Ectodermal cell (in vitro differentiated cells): ENCODE results near the gene BRAF.
"Not testable (repeated sequence)": the region's sequence is repeated elsewhere in the genome, so short reads cannot be mapped to it uniquely, and the experiment has no call there.

Experiments used
- H3K27ac ChIP-seq: 2 replicates; pipeline ENCODE4 v1.7.0; 2013; ENCODE audit warnings: mild to moderate bottlenecking, low read depth, low read length; ENCODE audit not compliant: insufficient read depth, poor library complexity, severe bottlenecking
- H3K27me3 ChIP-seq: 2 replicates; pipeline ENCODE4 v1.7.0; 2013; ENCODE audit warnings: mild to moderate bottlenecking, low read length; ENCODE audit not compliant: insufficient read depth, control insufficient read depth, poor library complexity, severe bottlenecking
- H3K36me3 ChIP-seq: one replicate; pipeline ENCODE4 v1.7.0; 2013; ENCODE audit warnings: low read length; ENCODE audit not compliant: control insufficient read depth, insufficient read depth
- H3K4me1 ChIP-seq: one replicate; pipeline ENCODE4 v1.7.0; 2013; ENCODE audit warnings: low read length; ENCODE audit not compliant: control insufficient read depth, insufficient read depth
- H3K4me3 ChIP-seq: 2 replicates; pipeline ENCODE4 v1.7.0; 2013; ENCODE audit warnings: low read depth, low read length, control low read depth; ENCODE audit not compliant: insufficient read depth
- H3K9me3 ChIP-seq: 2 replicates; pipeline ENCODE4 v1.7.0; 2013; ENCODE audit warnings: mild to moderate bottlenecking, low read length, moderate library complexity; ENCODE audit not compliant: control insufficient read depth
- WGBS, 2 experiments: methylation state at CpG; one replicate each; pipeline ENCODE4 v1.1.7; 2013; ENCODE audit warnings: missing lambda C conversion rate in 2 of 2; 5-methylcytosine and 5-hydroxymethylcytosine counted together

Gene BRAF

DNA sequence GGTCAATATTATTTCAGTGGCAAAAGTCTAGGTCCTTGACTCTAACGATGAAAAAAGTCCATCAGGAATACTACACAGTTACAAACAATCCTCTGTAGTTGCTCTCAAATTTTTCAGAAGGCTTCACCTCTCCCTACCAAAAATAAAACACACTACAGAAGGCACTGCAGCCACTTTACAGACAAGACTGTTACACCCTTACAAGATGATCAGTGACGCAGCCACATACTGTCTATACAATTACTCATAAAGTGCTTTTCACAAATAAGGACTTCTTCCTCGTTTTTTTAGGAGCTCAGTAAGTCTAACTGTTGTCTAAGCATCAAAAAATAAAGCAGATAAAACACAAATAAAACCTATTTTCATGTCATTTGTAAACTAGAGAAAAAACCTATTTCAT lies 201.2 kb downstream of the BRAF start:
- Histone ChIP-seq H3K9me3 (no peaks in the 10 kb centered on the region), H3K4me1 (no peaks in the 10 kb centered on the region), H3K27ac (no peak overlapping the region), H3K4me3 (no peak overlapping the region), H3K36me3 (no peaks in the 10 kb centered on the region), H3K27me3 (no peaks in the 10 kb centered on the region)
- 95 to 97% methylated on average over 3 of the region's 3 CpGs for WGBS, 2 experiments

GRCh38 chr7:140723006-140723405 lies 201.7 kb downstream of the BRAF start:
- Histone ChIP-seq H3K27me3 (no peaks in the 10 kb centered on the region), H3K27ac (no peak overlapping the region), H3K9me3 (no peaks in the 10 kb centered on the region), H3K4me3 (no peak overlapping the region), H3K4me1 (no peaks in the 10 kb centered on the region), H3K36me3 (no peaks in the 10 kb centered on the region)
- WGBS, 2 experiments: 94 to 98% methylated on average over 5 to 6 of the region's 6 CpGs

- 90 to 100% methylated on average over 1 of the region's 1 CpG for WGBS, 2 experiments
- no peaks in the 10 kb centered on the region for H3K9me3 ChIP-seq
- H3K4me1 ChIP-seq: no peaks in the 10 kb centered on the region
- H3K36me3 ChIP-seq: no peaks in the 10 kb centered on the region
- no peaks in the 10 kb centered on the region for H3K27me3 ChIP-seq
- no peak overlapping the region for H3K27ac ChIP-seq
- H3K4me3 ChIP-seq: no peak overlapping the region
These were observed 202.5 kb downstream of the BRAF start for GRCh38 chr7:140722254-140722653.

GRCh38 chr7:140719721-140720120 lies 205.0 kb downstream of the BRAF start:
- Histone ChIP-seq H3K36me3 (peaks cover 3% of the 10 kb centered on the region), H3K4me3 (no peak overlapping the region), H3K27ac (no peak overlapping the region), H3K9me3 (no peaks in the 10 kb centered on the region), H3K4me1 (no peaks in the 10 kb centered on the region), H3K27me3 (no peaks in the 10 kb centered on the region)
- WGBS, 2 experiments: 92 to 99% methylated on average over 5 of the region's 5 CpGs

DNA sequence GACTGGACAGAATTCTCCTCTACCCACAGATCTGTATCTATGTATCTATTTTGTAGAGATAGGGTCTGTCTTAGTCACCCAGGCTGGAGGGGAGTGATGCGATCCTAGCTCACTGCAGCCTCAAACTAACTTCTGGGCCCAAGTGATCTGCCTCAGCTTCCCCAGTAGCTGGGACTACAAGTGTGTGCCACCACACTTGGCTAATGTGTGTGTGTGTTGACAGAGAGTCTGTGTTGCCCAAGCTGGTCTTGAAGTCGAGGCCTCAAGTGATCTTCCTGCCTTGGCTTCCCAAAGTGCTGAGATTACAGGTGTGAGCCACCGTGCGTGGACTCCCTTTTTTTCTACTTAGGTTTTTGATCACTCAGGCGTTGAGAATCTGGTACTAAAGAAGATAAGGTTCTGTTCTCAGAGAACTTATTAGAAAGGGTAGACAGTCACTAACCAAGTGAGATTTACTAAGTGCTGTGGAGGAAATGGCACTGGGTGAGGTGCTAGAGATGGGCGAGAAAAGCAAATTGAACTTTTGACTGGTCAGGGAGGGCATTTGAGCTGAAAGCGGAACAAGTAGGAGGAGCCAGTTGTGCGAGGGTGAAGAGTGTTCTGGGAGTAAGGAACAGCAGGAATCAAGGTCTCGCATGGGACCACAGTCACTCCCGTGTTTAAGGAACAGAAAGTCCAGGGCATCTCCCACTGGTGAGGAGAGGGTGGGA lies 210.2 kb downstream of the BRAF start:
- H3K27me3 ChIP-seq: no peaks in the 10 kb centered on the region
- no peak overlapping the region for H3K4me3 ChIP-seq
- peaks cover 3% of the 10 kb centered on the region for H3K36me3 ChIP-seq
- H3K4me1 ChIP-seq: no peaks in the 10 kb centered on the region
- no peak overlapping the region for H3K27ac ChIP-seq
- 94 to 96% methylated on average over 10 of the region's 10 CpGs for WGBS, 2 experiments
- no peaks in the 10 kb centered on the region for H3K9me3 ChIP-seq

- H3K27ac ChIP-seq, H3K27me3 ChIP-seq, H3K4me3 ChIP-seq, H3K36me3 ChIP-seq, H3K9me3 ChIP-seq, H3K4me1 ChIP-seq: not testable (repeated sequence)
These were observed 212.3 kb downstream of the BRAF start for GRCh38 chr7:140712392-140712791.

DNA sequence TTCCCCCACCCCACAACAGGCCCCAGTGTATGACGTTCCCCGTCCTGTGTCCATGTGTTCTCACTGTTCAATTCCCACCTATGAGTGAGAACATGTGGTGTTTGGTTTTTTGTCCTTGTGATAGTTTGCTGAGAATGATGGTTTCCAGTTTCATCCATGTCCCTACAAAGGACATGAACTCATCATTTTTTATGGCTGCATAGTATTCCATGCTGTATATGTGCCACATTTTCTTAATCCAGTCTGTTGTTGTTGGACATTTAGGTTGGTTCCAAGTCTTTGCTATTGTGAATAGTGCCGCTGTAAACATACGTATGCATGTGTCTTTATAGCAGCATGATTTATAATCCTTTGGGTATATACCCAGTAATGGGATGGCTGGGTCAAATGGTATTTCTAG lies 216.0 kb downstream of the BRAF start:
- not testable (repeated sequence) for H3K4me1 ChIP-seq, H3K9me3 ChIP-seq

DNA sequence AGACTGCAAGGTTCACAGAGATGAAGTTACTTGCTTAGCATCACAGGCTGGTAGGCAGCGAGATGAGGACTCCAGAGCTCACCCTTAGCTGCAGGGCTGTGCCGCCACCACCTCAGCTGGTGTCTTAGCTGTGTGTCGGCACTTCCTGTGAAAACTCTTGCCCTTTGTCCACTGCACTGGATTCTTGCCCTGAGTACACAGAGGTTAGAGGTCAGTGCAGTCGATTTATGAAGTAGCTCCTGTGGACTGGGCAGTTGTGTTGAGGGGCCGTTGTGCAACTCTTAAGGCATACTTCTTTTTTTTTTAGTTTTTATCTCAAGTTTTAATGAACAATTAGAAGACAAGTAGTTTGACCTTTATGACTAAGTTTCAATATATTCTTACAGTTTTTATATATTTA lies 217.6 kb downstream of the BRAF start:
- WGBS, 2 experiments: 95 to 97% methylated on average over 4 to 5 of the region's 5 CpGs
- no peaks in the 10 kb centered on the region for H3K4me1 ChIP-seq
- no peaks in the 10 kb centered on the region for H3K27me3 ChIP-seq
- no peak overlapping the region for H3K4me3 ChIP-seq
- H3K27ac ChIP-seq: no peak overlapping the region
- H3K9me3 ChIP-seq: no peaks in the 10 kb centered on the region
- H3K36me3 ChIP-seq: peaks cover 5% of the 10 kb centered on the region

More for the DNA sequence above, 216.0 kb downstream of the BRAF start:
- H3K27ac ChIP-seq, H3K27me3 ChIP-seq, H3K36me3 ChIP-seq, H3K4me3 ChIP-seq: not testable (repeated sequence)
- WGBS, 2 experiments: 96% methylated on average over 2 to 3 of the region's 4 CpGs

DNA sequence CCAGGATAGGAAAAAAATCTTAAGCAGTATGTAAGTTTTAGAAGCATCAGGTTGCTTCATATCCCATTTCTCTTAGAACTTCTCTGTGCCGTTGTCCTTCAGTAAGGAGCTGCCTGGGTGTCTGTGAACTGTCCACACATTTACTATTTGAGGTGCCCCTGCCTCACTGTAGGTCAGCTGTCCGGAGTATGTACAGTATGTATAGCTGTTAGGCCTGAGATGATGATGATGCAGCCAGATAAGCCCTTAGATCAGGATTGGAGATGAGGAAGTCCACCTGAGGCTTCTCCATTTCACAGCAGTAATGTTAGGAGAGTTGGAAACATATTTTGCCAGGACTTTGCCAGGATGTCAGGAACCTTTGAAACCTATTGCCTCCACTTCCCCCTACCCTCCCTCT lies 220.5 kb downstream of the BRAF start:
- 86 to 95% methylated on average over 2 of the region's 2 CpGs for WGBS, 2 experiments
- H3K27me3 ChIP-seq: no peaks in the 10 kb centered on the region
- no peaks in the 10 kb centered on the region for H3K4me1 ChIP-seq
- H3K36me3 ChIP-seq: peaks cover 5% of the 10 kb centered on the region
- H3K4me3 ChIP-seq: no peak overlapping the region
- H3K27ac ChIP-seq: no peak overlapping the region
- H3K9me3 ChIP-seq: no peaks in the 10 kb centered on the region

GRCh38 chr7:140702774-140703173 lies 222.0 kb downstream of the BRAF start:
- WGBS, 2 experiments: 93 to 96% methylated on average over 9 of the region's 10 CpGs

GRCh38 chr7:140698477-140698876 lies 226.3 kb downstream of the BRAF start:
- Histone ChIP-seq H3K4me3 (no peak overlapping the region), H3K27me3 (no peaks in the 10 kb centered on the region), H3K27ac (no peak overlapping the region), H3K4me1 (peaks cover 15% of the 10 kb centered on the region), H3K9me3 (no peaks in the 10 kb centered on the region), H3K36me3 (no peaks in the 10 kb centered on the region)
- WGBS, 2 experiments: 94 to 96% methylated on average over 8 of the region's 8 CpGs

More at GRCh38 chr7:140702774-140703173, 222.0 kb downstream of the BRAF start:
- Histone ChIP-seq H3K4me3 (no peak overlapping the region), H3K9me3 (no peaks in the 10 kb centered on the region), H3K27ac (no peak overlapping the region), H3K27me3 (no peaks in the 10 kb centered on the region), H3K36me3 (no peaks in the 10 kb centered on the region), H3K4me1 (peaks cover 4% of the 10 kb centered on the region)
